ENCODE data around the gene SERPINE1.

GRCh38 chr7:101172005-101172853, 45.3 kb downstream of the SERPINE1 start:
- TF ChIP-seq CTCF (IDR thresholded peaks at IDR 0.05; ENCODE audit: low read length) (no peak), EZH2phosphoT487 (IDR thresholded peaks at IDR 0.05; ENCODE audit: low read length) (no peak), EZH2 (optimal IDR thresholded peaks at IDR 0.05; ENCODE audit: low read depth, low read length) (no peak)
